OCI-LY1 (cell line): ENCODE data around the gene CHCHD5.

Experiments
- H2AFZ ChIP-seq: fragments of 200-600 bp; sonication (generic), shearing (Covaris generic); 2 replicates; pipeline ENCODE4 v1.6.0; 2014; ENCODE audit warnings: antibody characterized with exemption, mild to moderate bottlenecking, low read length
- H3F3A ChIP-seq: fragments of 200-600 bp; sonication (generic), shearing (Covaris generic); 2 replicates; pipeline ENCODE4 v1.6.0; 2014; ENCODE audit warnings: mild to moderate bottlenecking, antibody characterized with exemption, low read length, moderate library complexity; ENCODE audit not compliant: insufficient read depth
- H3K27ac ChIP-seq: fragments of 200-600 bp; sonication (generic); 2 replicates; pipeline ENCODE4 v1.5.1; 2014; ENCODE audit warnings: low read length, mixed run types, mild to moderate bottlenecking, low read depth; ENCODE audit not compliant: poor library complexity, severe bottlenecking
- H3K27me3 ChIP-seq: fragments of 200-600 bp; sonication (generic); 2 replicates; pipeline ENCODE4 v1.6.0; 2014; ENCODE audit warnings: antibody characterized with exemption, mild to moderate bottlenecking, low read length, moderate library complexity; ENCODE audit not compliant: insufficient read depth
- H3K36me3 ChIP-seq: fragments of 200-600 bp; sonication (generic); 2 replicates; pipeline ENCODE4 v1.6.1; 2014; ENCODE audit warnings: mild to moderate bottlenecking, antibody characterized with exemption, low read length, moderate library complexity, mixed read lengths; ENCODE audit not compliant: insufficient read depth
- H3K4me1 ChIP-seq: fragments of 200-600 bp; sonication (generic); 2 replicates; pipeline ENCODE4 v1.5.1; 2014; ENCODE audit warnings: mild to moderate bottlenecking, low read length, moderate library complexity; ENCODE audit not compliant: insufficient read depth, severe bottlenecking
- H3K4me2 ChIP-seq: fragments of 200-600 bp; sonication (generic), shearing (Covaris generic); 2 replicates; pipeline ENCODE4 v1.6.1; 2014; ENCODE audit warnings: low read length
- H3K4me3 ChIP-seq: fragments of 200-600 bp; sonication (generic); 2 replicates; pipeline ENCODE4 v1.5.1; 2014; ENCODE audit warnings: low read length, low read depth, mild to moderate bottlenecking, mixed read lengths; ENCODE audit not compliant: poor library complexity, severe bottlenecking
- H3K79me2 ChIP-seq: fragments of 200-600 bp; shearing (Covaris generic); 2 replicates; pipeline ENCODE4 v1.6.1; 2016; ENCODE audit warnings: mixed run types, low read length, mixed read lengths; ENCODE audit not compliant: insufficient read depth
- H3K9ac ChIP-seq: fragments of 200-600 bp; sonication (generic), shearing (Covaris generic); 2 replicates; pipeline ENCODE4 v1.6.1; 2014; ENCODE audit warnings: mild to moderate bottlenecking, low read length, mixed read lengths
- H3K9me2 ChIP-seq: fragments of 200-600 bp; sonication (generic), shearing (Covaris generic); 2 replicates; pipeline ENCODE4 v1.6.1; 2014; ENCODE audit warnings: low read depth, mild to moderate bottlenecking, low read length, mixed read lengths
- H3K9me3 ChIP-seq: fragments of 200-600 bp; shearing (Covaris generic); 2 replicates; pipeline ENCODE4 v1.6.1; 2014; ENCODE audit warnings: low read length, mixed read lengths
- H4K20me1 ChIP-seq: fragments of 200-600 bp; sonication (generic), shearing (Covaris generic); 2 replicates; pipeline ENCODE4 v1.6.0; 2016; ENCODE audit warnings: mild to moderate bottlenecking, low read length; ENCODE audit not compliant: insufficient read depth
- EZH2 ChIP-seq: fragments of 200-600 bp; sonication (generic), shearing (Covaris generic); IDR thresholded peaks from 2 replicates; pipeline ENCODE4 v1.8.0; 2017; ENCODE audit warnings: borderline replicate concordance, mixed run types, mild to moderate bottlenecking, antibody characterized with exemption, low read length, moderate library complexity, mixed read lengths
- TF ChIP-seq, protein P1 (sequence below): fragments of 200-600 bp; sonication (generic), shearing (Covaris generic); IDR thresholded peaks from 2 replicates; pipeline ENCODE4 v1.5.1; 2017; ENCODE audit warnings: mild to moderate bottlenecking, antibody characterized with exemption, low read length, moderate library complexity, mixed read lengths

Gene CHCHD5

DNA sequence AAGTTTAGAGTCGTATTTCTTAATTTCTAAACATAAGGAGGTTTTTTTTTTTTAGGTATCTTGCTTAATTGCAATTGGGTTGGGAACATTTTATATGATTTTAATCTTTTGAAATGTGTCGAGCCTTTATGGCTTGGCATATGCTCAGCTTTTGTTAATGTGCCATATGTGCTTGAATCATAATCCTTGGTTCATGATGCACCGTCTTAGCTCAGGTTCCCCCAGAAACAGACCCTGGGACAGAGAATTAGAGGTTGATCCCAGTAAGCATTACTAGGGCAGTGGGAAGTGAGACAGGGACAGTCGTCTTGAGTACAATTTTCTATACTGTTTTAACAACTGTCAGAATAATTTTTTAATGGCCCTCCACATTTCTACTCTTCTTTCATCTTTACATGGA lies 9.3 kb downstream of the CHCHD5 start:
- H4K20me1 ChIP-seq, result no peaks in the 10 kb centered on the region
- H3K4me3 ChIP-seq, result no peak overlapping the region
- no peak overlapping the region for H3K9ac ChIP-seq
- no peak overlapping the region for H3K4me2 ChIP-seq
- H3K9me2 ChIP-seq, result no peaks in the 10 kb centered on the region
- TF ChIP-seq EZH2, result no peak
- TF ChIP-seq, protein P1, sequence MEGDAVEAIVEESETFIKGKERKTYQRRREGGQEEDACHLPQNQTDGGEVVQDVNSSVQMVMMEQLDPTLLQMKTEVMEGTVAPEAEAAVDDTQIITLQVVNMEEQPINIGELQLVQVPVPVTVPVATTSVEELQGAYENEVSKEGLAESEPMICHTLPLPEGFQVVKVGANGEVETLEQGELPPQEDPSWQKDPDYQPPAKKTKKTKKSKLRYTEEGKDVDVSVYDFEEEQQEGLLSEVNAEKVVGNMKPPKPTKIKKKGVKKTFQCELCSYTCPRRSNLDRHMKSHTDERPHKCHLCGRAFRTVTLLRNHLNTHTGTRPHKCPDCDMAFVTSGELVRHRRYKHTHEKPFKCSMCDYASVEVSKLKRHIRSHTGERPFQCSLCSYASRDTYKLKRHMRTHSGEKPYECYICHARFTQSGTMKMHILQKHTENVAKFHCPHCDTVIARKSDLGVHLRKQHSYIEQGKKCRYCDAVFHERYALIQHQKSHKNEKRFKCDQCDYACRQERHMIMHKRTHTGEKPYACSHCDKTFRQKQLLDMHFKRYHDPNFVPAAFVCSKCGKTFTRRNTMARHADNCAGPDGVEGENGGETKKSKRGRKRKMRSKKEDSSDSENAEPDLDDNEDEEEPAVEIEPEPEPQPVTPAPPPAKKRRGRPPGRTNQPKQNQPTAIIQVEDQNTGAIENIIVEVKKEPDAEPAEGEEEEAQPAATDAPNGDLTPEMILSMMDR, result no peak
- H3K79me2 ChIP-seq, result no peaks in the 10 kb centered on the region
- no peaks in the 10 kb centered on the region for H3F3A ChIP-seq
- no peak overlapping the region for H2AFZ ChIP-seq
- no peaks in the 10 kb centered on the region for H3K27me3 ChIP-seq
- no peaks in the 10 kb centered on the region for H3K9me3 ChIP-seq
- H3K27ac ChIP-seq, result no peak overlapping the region
- H3K4me1 ChIP-seq, result no peaks in the 10 kb centered on the region
- peaks cover 3% of the 10 kb centered on the region; the same call in 1 of the 2 replicates for H3K36me3 ChIP-seq

DNA sequence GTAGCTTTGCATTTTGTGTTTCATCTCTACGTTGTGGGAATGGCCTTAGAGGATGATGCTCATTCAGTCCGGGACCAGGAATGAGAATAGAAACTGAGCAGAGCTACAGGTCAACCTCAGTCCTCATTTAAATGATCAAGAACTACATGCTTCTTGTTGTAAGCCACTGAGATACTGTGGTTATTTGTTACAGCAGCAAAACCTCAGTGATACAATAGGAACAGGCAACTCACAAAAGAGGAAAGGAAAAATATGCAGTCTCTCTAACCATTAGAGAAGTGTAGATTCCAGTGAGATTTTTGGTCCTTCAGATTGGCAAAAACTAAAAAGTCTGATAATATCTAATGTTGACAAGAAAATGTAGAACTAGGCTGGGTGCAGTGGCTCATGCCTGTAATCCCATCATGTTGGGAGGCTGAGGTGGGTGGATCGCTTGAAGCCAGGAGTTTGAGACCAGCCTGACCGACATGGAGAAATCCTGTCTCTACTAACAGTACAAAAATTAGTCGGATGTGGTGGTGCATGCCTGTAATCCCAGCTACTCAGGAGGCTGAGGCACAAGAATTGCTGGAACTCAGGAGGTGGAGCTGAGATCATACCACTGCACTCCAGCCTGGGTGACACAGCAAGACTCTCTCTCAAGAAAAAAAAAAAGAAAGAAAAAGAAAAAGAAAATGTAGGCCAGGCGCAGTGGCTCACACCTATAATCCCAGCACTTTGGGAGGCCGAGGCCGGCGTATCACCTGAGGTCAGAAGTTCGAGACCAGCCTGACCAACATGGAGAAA lies 13.3 kb downstream of the CHCHD5 start:
- H3K4me1 ChIP-seq, result no peaks in the 10 kb centered on the region
- no peak overlapping the region for H3K9ac ChIP-seq
- H3F3A ChIP-seq, result no peaks in the 10 kb centered on the region
- no peaks in the 10 kb centered on the region for H3K79me2 ChIP-seq
- no peaks in the 10 kb centered on the region for H3K9me2 ChIP-seq
- H2AFZ ChIP-seq, result no peak overlapping the region
- H3K27me3 ChIP-seq, result no peaks in the 10 kb centered on the region
- H3K4me3 ChIP-seq, result no peak overlapping the region
- no peaks in the 10 kb centered on the region for H3K9me3 ChIP-seq
- no peak overlapping the region for H3K27ac ChIP-seq
- no peak overlapping the region for H3K4me2 ChIP-seq
- TF ChIP-seq, protein P1, result no peak
- TF ChIP-seq EZH2, result no peak
- H3K36me3 ChIP-seq, result no peaks in the 10 kb centered on the region; the same call in 1 of the 2 replicates
- no peaks in the 10 kb centered on the region for H4K20me1 ChIP-seq

DNA sequence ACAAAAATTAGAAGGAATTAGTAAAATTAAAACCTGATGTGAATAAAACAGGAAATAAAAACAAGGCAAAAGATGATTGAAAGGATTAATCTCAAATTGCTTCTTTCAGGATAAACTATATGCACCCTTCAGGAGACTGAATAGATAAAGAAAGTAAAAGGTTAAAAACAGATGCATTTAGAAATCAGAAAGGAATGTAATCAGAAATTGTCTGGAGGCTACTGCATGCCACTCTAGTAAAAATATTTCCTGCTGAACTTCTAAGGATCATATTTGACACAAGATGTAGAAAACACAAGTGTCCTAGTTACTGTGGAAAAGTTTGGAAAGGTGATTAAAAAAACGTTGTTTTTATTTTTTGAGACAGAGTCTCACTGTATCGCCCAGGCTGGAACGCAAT lies 16.2 kb downstream of the CHCHD5 start:
- Histone ChIP-seq H3K9me2 (no peaks in the 10 kb centered on the region), H3K4me1 (no peaks in the 10 kb centered on the region), H3K4me2 (no peak overlapping the region)

More for the DNA sequence above, 16.2 kb downstream of the CHCHD5 start:
- no peaks in the 10 kb centered on the region for H4K20me1 ChIP-seq
- H3K9me3 ChIP-seq, result no peaks in the 10 kb centered on the region
- no peak overlapping the region for H3K4me3 ChIP-seq
- H3K9ac ChIP-seq, result no peak overlapping the region
- no peak overlapping the region for H3K27ac ChIP-seq
- H3K36me3 ChIP-seq, result no peaks in the 10 kb centered on the region
- no peaks in the 10 kb centered on the region for H3K79me2 ChIP-seq
- TF ChIP-seq, protein P1, result no peak
- no peak for TF ChIP-seq EZH2
- no peak overlapping the region for H2AFZ ChIP-seq
- no peaks in the 10 kb centered on the region for H3K27me3 ChIP-seq
- no peaks in the 10 kb centered on the region for H3F3A ChIP-seq
